ENCODE data around the gene PGBD5. TPM values are rescaled to one million over a fixed set of nuclear protein-coding genes. Genes with fewer than 3 reads are reported as not detected.

Gene PGBD5
- total RNA-seq, 2 experiments from 2014 or later, result not detected

DNA sequence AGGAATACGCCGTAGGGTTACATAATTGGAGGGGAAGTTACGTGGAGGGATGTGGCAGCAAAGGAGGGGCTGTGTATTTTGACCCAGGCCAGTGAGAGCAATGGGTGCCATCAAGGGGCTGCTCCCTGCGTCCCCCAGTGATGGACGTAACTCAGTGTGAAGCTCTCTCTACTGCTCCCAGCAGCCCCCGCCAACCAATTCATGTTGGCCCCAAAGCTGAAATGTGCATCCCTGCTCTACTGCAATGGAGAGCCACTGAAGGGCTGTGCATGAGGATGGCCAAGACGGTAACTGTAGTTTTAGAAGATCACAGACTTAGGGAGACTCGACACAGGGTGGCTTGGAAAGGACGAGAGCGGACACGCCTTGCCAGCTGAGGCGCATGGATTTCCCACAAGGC is 38.3 kb downstream of the PGBD5 start:
- H3K27me3 Mint-ChIP-seq (ENCODE audit: low read depth), result peaks cover 9% of the 10 kb centered on the region
- no peak overlapping the region for H3K27ac Mint-ChIP-seq
- no peak for DNase-seq
- no peaks in the 10 kb centered on the region for H3K9me3 Mint-ChIP-seq
- no peaks in the 10 kb centered on the region for H3K36me3 Mint-ChIP-seq (ENCODE audit: low read depth)
- no peaks in the 10 kb centered on the region for H3K4me1 Mint-ChIP-seq (ENCODE audit: low read depth)
- intact Hi-C loops (cut with micrococcal nuclease), result no loop called here
- no peak overlapping the region for H3K4me3 Mint-ChIP-seq
- CTCF ChIA-PET, result no interaction called here

DNA sequence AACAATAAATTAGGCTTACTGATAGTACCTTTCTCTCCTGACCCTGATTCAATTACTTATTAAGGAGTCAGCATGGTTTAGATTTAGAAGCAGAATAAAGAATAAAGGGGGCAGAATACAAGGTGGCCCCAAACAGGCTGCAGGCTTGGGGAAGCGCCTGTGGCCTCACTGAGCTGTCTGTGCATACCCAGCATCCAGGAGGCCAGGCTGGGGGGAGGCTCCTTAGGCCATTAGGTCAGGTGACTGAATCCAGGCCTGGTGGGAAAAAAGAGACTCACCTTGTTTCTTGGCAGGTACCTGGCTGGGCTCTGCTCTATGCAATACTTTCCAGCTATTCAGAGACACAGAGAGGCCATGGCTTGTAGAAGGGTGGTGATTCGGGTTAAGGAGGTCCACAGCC is 38.8 kb downstream of the PGBD5 start:
- CTCF ChIA-PET, result no interaction called here
- Mint-ChIP-seq H3K9me3 (no peaks in the 10 kb centered on the region), H3K4me3 (no peak overlapping the region), H3K4me1 (ENCODE audit: low read depth) (no peaks in the 10 kb centered on the region), H3K27me3 (ENCODE audit: low read depth) (peaks cover 9% of the 10 kb centered on the region), H3K36me3 (ENCODE audit: low read depth) (no peaks in the 10 kb centered on the region), H3K27ac (no peak overlapping the region)
- no peak for DNase-seq
- intact Hi-C loops (cut with micrococcal nuclease), result no loop called here

GRCh38 chr1:230386637-230387262 is 39.4 kb downstream of the PGBD5 start:
- CTCF ChIA-PET, result no interaction called here
- no peaks in the 10 kb centered on the region for H3K4me1 Mint-ChIP-seq (ENCODE audit: low read depth)
- intact Hi-C loops (cut with micrococcal nuclease), result no loop called here

GRCh38 chr1:230385930-230386329 is 40.2 kb downstream of the PGBD5 start:
- intact Hi-C loops (cut with micrococcal nuclease), result no loop called here
- Mint-ChIP-seq H3K36me3 (ENCODE audit: low read depth) (no peaks in the 10 kb centered on the region), H3K27ac (no peak overlapping the region), H3K4me1 (ENCODE audit: low read depth) (no peaks in the 10 kb centered on the region), H3K9me3 (no peaks in the 10 kb centered on the region), H3K27me3 (ENCODE audit: low read depth) (peaks cover 16% of the 10 kb centered on the region), H3K4me3 (no peak overlapping the region)
- CTCF ChIA-PET, result no interaction called here
- no peak for DNase-seq

More at GRCh38 chr1:230386637-230387262, 39.4 kb downstream of the PGBD5 start:
- Mint-ChIP-seq H3K27me3 (ENCODE audit: low read depth) (peaks cover 14% of the 10 kb centered on the region), H3K27ac (no peak overlapping the region), H3K9me3 (no peaks in the 10 kb centered on the region), H3K36me3 (ENCODE audit: low read depth) (no peaks in the 10 kb centered on the region), H3K4me3 (no peak overlapping the region)
- no peak for DNase-seq

- no peaks in the 10 kb centered on the region for H3K36me3 Mint-ChIP-seq (ENCODE audit: low read depth)
- no peak overlapping the region for H3K4me3 Mint-ChIP-seq
- no peaks in the 10 kb centered on the region for H3K9me3 Mint-ChIP-seq
- DNase-seq, result no peak
- H3K27ac Mint-ChIP-seq, result no peak overlapping the region
- CTCF ChIA-PET, result no interaction called here
- no peaks in the 10 kb centered on the region for H3K4me1 Mint-ChIP-seq (ENCODE audit: low read depth)
- intact Hi-C loops (cut with micrococcal nuclease), result no loop called here
- H3K27me3 Mint-ChIP-seq (ENCODE audit: low read depth), result peaks cover 12% of the 10 kb centered on the region
Observed at GRCh38 chr1:230385158-230385450, 41.0 kb downstream of the PGBD5 start.

- Mint-ChIP-seq H3K9me3 (peaks cover 3% of the 10 kb centered on the region), H3K36me3 (ENCODE audit: low read depth) (no peaks in the 10 kb centered on the region), H3K27me3 (ENCODE audit: low read depth) (peaks cover 9% of the 10 kb centered on the region), H3K4me1 (ENCODE audit: low read depth) (no peaks in the 10 kb centered on the region), H3K27ac (no peak overlapping the region), H3K4me3 (no peak overlapping the region)
- intact Hi-C loops (cut with micrococcal nuclease), result no loop called here
- CTCF ChIA-PET, result no interaction called here
- DNase-seq, result no peak
Observed at GRCh38 chr1:230384380-230385157, 41.6 kb downstream of the PGBD5 start.

DNA sequence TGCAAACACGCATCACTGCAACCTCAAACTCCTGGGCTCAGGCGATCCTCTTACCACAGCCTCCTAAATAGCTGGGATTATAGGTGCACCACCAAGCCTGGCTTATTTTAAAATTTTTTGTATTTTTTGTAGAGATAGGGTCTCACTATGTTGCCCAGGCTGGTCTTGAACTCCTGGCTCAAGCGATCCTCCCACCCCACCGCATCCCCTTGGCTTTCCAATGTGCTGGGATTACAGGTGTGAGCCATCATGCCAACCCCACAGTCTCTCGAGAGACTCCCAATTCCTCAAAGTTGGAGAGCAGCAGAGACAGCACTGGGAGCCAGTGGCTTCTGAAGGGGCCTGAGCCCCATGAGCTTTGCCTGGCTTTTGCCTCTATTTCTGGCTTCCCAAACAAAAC is 42.7 kb downstream of the PGBD5 start:
- Mint-ChIP-seq H3K36me3 (ENCODE audit: low read depth) (no peaks in the 10 kb centered on the region), H3K4me1 (ENCODE audit: low read depth) (no peaks in the 10 kb centered on the region), H3K27me3 (ENCODE audit: low read depth) (peaks cover 16% of the 10 kb centered on the region), H3K27ac (no peak overlapping the region), H3K9me3 (peaks cover 10% of the 10 kb centered on the region), H3K4me3 (no peak overlapping the region)
- CTCF ChIA-PET, result interaction anchor here (0.6 kb wide), 1 partner anchor 132 kb away, joined by 4 read pairs; no protein-coding TSS in a partner anchor
- DNase-seq, result no peak
- intact Hi-C loops (cut with micrococcal nuclease), result no loop called here

- no peaks in the 10 kb centered on the region for H3K4me1 Mint-ChIP-seq (ENCODE audit: low read depth)
Observed at GRCh38 chr1:230382001-230382491, 44.1 kb downstream of the PGBD5 start.

GRCh38 chr1:230381585-230381984 is 44.5 kb downstream of the PGBD5 start:
- CTCF ChIA-PET, result no interaction called here

More at GRCh38 chr1:230382001-230382491, 44.1 kb downstream of the PGBD5 start:
- Mint-ChIP-seq H3K36me3 (ENCODE audit: low read depth) (no peaks in the 10 kb centered on the region), H3K4me3 (no peak overlapping the region), H3K9me3 (peaks cover 10% of the 10 kb centered on the region), H3K27ac (no peak overlapping the region), H3K27me3 (ENCODE audit: low read depth) (peaks cover 16% of the 10 kb centered on the region)
- intact Hi-C loops (cut with micrococcal nuclease), result no loop called here
- CTCF ChIA-PET, result no interaction called here
- no peak for DNase-seq

GRCh38 chr1:230381049-230381467 is 45.1 kb downstream of the PGBD5 start:
- H3K36me3 Mint-ChIP-seq (ENCODE audit: low read depth), result no peaks in the 10 kb centered on the region
- H3K4me3 Mint-ChIP-seq, result no peak overlapping the region
- H3K4me1 Mint-ChIP-seq (ENCODE audit: low read depth), result no peaks in the 10 kb centered on the region
- intact Hi-C loops (cut with micrococcal nuclease), result no loop called here
- peaks cover 10% of the 10 kb centered on the region for H3K9me3 Mint-ChIP-seq
- CTCF ChIA-PET, result no interaction called here
- no peak for DNase-seq
- peaks cover 16% of the 10 kb centered on the region for H3K27me3 Mint-ChIP-seq (ENCODE audit: low read depth)
- H3K27ac Mint-ChIP-seq, result no peak overlapping the region

More at GRCh38 chr1:230381585-230381984, 44.5 kb downstream of the PGBD5 start:
- no peak for DNase-seq
- no peak overlapping the region for H3K27ac Mint-ChIP-seq
- H3K4me1 Mint-ChIP-seq (ENCODE audit: low read depth), result no peaks in the 10 kb centered on the region
- intact Hi-C loops (cut with micrococcal nuclease), result no loop called here
- peaks cover 16% of the 10 kb centered on the region for H3K27me3 Mint-ChIP-seq (ENCODE audit: low read depth)
- H3K9me3 Mint-ChIP-seq, result peaks cover 10% of the 10 kb centered on the region
- H3K4me3 Mint-ChIP-seq, result no peak overlapping the region
- H3K36me3 Mint-ChIP-seq (ENCODE audit: low read depth), result no peaks in the 10 kb centered on the region

GRCh38 chr1:230379928-230380327 is 46.2 kb downstream of the PGBD5 start:
- CTCF ChIA-PET, result interaction anchor here (0.6 kb wide), 1 partner anchor 150 kb away, joined by 3 read pairs; no protein-coding TSS in a partner anchor
- no peaks in the 10 kb centered on the region for H3K36me3 Mint-ChIP-seq (ENCODE audit: low read depth)
- H3K9me3 Mint-ChIP-seq, result peaks cover 10% of the 10 kb centered on the region
- peaks cover 16% of the 10 kb centered on the region for H3K27me3 Mint-ChIP-seq (ENCODE audit: low read depth)
- no peak for DNase-seq
- intact Hi-C loops (cut with micrococcal nuclease), result no loop called here
- no peaks in the 10 kb centered on the region for H3K4me1 Mint-ChIP-seq (ENCODE audit: low read depth)
- no peak overlapping the region for H3K4me3 Mint-ChIP-seq
- H3K27ac Mint-ChIP-seq, result no peak overlapping the region

GRCh38 chr1:230379462-230379861 is 46.7 kb downstream of the PGBD5 start:
- intact Hi-C loops (cut with micrococcal nuclease), result no loop called here
- Mint-ChIP-seq H3K9me3 (peaks cover 10% of the 10 kb centered on the region), H3K27me3 (ENCODE audit: low read depth) (peaks cover 18% of the 10 kb centered on the region), H3K36me3 (ENCODE audit: low read depth) (no peaks in the 10 kb centered on the region), H3K4me3 (no peak overlapping the region), H3K4me1 (ENCODE audit: low read depth) (no peaks in the 10 kb centered on the region), H3K27ac (no peak overlapping the region)
- DNase-seq, result no peak
- CTCF ChIA-PET, result no interaction called here

GRCh38 chr1:230377851-230378250 is 48.3 kb downstream of the PGBD5 start:
- CTCF ChIA-PET, result no interaction called here
- H3K9me3 Mint-ChIP-seq, result peaks cover 10% of the 10 kb centered on the region
- no peaks in the 10 kb centered on the region for H3K36me3 Mint-ChIP-seq (ENCODE audit: low read depth)
- peaks cover 18% of the 10 kb centered on the region for H3K27me3 Mint-ChIP-seq (ENCODE audit: low read depth)
- no peak for DNase-seq
- intact Hi-C loops (cut with micrococcal nuclease), result no loop called here
- H3K27ac Mint-ChIP-seq, result no peak overlapping the region
- H3K4me1 Mint-ChIP-seq (ENCODE audit: low read depth), result no peaks in the 10 kb centered on the region
- H3K4me3 Mint-ChIP-seq, result no peak overlapping the region

Measured in activated naive CD4-positive, alpha-beta T cell treated with anti-CD3 and anti-CD28 coated beads for 36 hours (primary cell).